ENCODE results near the gene STIL. TPM values are rescaled to one million over a fixed set of nuclear protein-coding genes. Genes with fewer than 3 reads are reported as not detected.

STIL gene
- total and polyA plus RNA-seq, 2 donors (not counting 3 experiments of a cell fraction or from before 2014, with no cell fraction given): 10.3 to 28.1 TPM

- peak; percentile 21 for FAIRE-seq
- BruUV-seq (replicated peaks): no TSS peak
- Histone ChIP-seq H3K9me1 (replicated peaks; ENCODE audit: control insufficient read depth, extremely low read depth, insufficient read depth, low read length) (no peaks in the 10 kb centered on the region), H3K4me2 (ENCODE audit: insufficient read depth, low read length) (peak overlapping the region; percentile 97), H3K79me2 (ENCODE audit: control insufficient read depth, insufficient read depth, low read length) (peaks cover 60% of the 10 kb centered on the region), H3K4me1 (ENCODE audit: control insufficient read depth, extremely low read depth, insufficient read depth, low read length) (peaks cover 48% of the 10 kb centered on the region), H4K20me1 (replicated peaks; ENCODE audit: control insufficient read depth, extremely low read depth, insufficient read depth, low read length) (no peaks in the 10 kb centered on the region), H3K4me3 (replicated peaks in 1 of 3; ENCODE audit: insufficient read depth in 1 of 3, low read depth in 1 of 3, low read length in 3 of 3) (peak overlapping the region; percentile 62 to 94 (median 93)), H3K27me3 (ENCODE audit: control insufficient read depth in 2 of 2, insufficient read depth in 2 of 2, low read length in 2 of 2) (no peaks in the 10 kb centered on the region), H3K9ac (replicated peaks; ENCODE audit: extremely low read depth, insufficient read depth, low read length) (peak overlapping the region; percentile 94), H3K9me3 (replicated peaks; ENCODE audit: control insufficient read depth, insufficient read depth, low read length) (no peaks in the 10 kb centered on the region), H2AFZ (ENCODE audit: low read depth, low read length) (no peak overlapping the region), H3K36me3 (ENCODE audit: control insufficient read depth in 2 of 2, extremely low read depth in 1 of 2, insufficient read depth in 2 of 2, low read length in 2 of 2) (no peaks in the 10 kb centered on the region), H3K27ac (ENCODE audit: insufficient read depth, low read depth, low read length) (peak overlapping the region; percentile 82)
- DNase-seq (ENCODE audit: low read depth, low spot score): peak; percentile 46
- intact Hi-C loops (cut with micrococcal nuclease) (loop anchor here (1.0 to 2.0 kb wide), 3 partner anchors 18 to 84 kb away; partner anchors contain the start of gene STIL), dilution Hi-C loops (cut with MboI; ENCODE audit: extremely low pct_ligation_motif_present, low sequenced_read_pairs) (no loop called here)
- CTCF ChIA-PET: interaction anchor here (1.0 to 7.0 kb wide), 7 partner anchors 18 to 51 kb away, joined by 3 to 76 read pairs (median 34); no protein-coding TSS in a partner anchor
- TF ChIP-seq POLR2A (IDR thresholded peaks at IDR 0.05; ENCODE audit: low read depth, low read length) (no peak), FOS (IDR thresholded peaks at IDR 0.05; ENCODE audit: borderline replicate concordance, insufficient read depth, low read length) (no peak), EZH2 (IDR thresholded peaks at IDR 0.05; ENCODE audit: borderline replicate concordance, low read depth, low read length, severe bottlenecking) (no peak), JUN (IDR thresholded peaks at IDR 0.05; ENCODE audit: borderline replicate concordance, insufficient read depth, insufficient read length, low read depth) (no peak), MAX (IDR thresholded peaks at IDR 0.05; ENCODE audit: insufficient read depth, insufficient read length) (no peak), CTCF (IDR thresholded peaks at IDR 0.05; ENCODE audit: extremely low read depth in 1 of 2, insufficient read depth in 1 of 2, low read depth in 1 of 2, low read length in 2 of 2) (no peak), GATA2 (IDR thresholded peaks at IDR 0.05; ENCODE audit: insufficient read depth, insufficient read length, low read depth, low read length) (no peak), MYC (IDR thresholded peaks at IDR 0.05; ENCODE audit: low read depth, low read length) (no peak), POLR2AphosphoS5 (IDR thresholded peaks at IDR 0.05; ENCODE audit: insufficient read depth, low read depth, low read length) (no peak)
- POLR2A ChIA-PET: interaction anchor here (0.6 to 3.0 kb wide), 3 partner anchors 17 to 142 kb away, joined by 5 to 25 read pairs (median 5); no protein-coding TSS in a partner anchor
These were observed 83.9 kb downstream of the STIL start for GRCh38 chr1:47229886-47230691.
